ENCODE data around the gene SLC38A11. TPM values are rescaled to one million over a fixed set of nuclear protein-coding genes. Genes with fewer than 3 reads are reported as not detected.

Gene SLC38A11
- total and polyA plus RNA-seq, 2 of the 13 experiments (the other 11 are each of a cell fraction or from before 2014, with no cell fraction given), result 14.0 to 14.3 TPM

DNA sequence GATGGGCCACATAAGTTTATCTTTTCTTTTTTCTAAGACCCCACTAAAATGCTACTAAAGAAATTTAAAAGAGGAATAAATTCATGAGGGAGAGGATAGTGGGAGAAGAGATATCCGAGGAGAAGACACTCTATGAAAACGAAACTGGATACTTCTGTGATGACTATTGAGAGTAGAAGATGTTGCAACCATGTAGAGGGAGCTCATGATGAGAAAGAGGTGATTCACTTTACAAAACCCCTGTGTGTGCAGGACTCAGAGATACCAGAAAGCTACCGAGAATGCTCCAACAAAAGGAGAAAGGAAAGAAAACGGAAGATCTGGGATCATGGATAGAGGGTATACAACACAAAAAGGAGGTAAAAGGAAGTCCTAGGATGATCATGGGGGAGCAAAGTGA lies 34.9 kb downstream of the SLC38A11 start (continued):
- TF ChIP-seq ZNF142 (CRISPR knock-in tag; IDR thresholded peaks at IDR 0.05) (no peak), SOX5 (CRISPR knock-in tag; IDR thresholded peaks at IDR 0.05; ENCODE audit: borderline replicate concordance) (peak; percentile 20; the same call in 1 of the 2 replicates), MYNN (CRISPR knock-in tag; IDR thresholded peaks at IDR 0.05; ENCODE audit: low read depth) (no peak), ZNF143 (CRISPR knock-in tag; IDR thresholded peaks at IDR 0.05) (no peak), ERF (CRISPR knock-in tag; IDR thresholded peaks at IDR 0.05) (no peak), TRIM22 (IDR thresholded peaks at IDR 0.05) (no peak), ZNF282 (IDR thresholded peaks at IDR 0.05; ENCODE audit: partially characterized antibody) (no peak), TAF15 (IDR thresholded peaks at IDR 0.05; ENCODE audit: low read depth, low read length, poor library complexity, severe bottlenecking) (no peak), ZBTB42 (CRISPR knock-in tag; IDR thresholded peaks at IDR 0.05) (no peak), ZNF432 (CRISPR knock-in tag; IDR thresholded peaks at IDR 0.05; ENCODE audit: borderline replicate concordance) (no peak), SUZ12 (IDR thresholded peaks at IDR 0.05; ENCODE audit: low read depth, low read length) (no peak), ZMAT3 (CRISPR knock-in tag; conservative IDR thresholded peaks at IDR 0.05) (no peak), ZNF552 (CRISPR knock-in tag; IDR thresholded peaks at IDR 0.05; ENCODE audit: borderline replicate concordance) (no peak), ATM (IDR thresholded peaks at IDR 0.05; ENCODE audit: borderline replicate concordance) (no peak), HNF4G (IDR thresholded peaks at IDR 0.05; ENCODE audit: borderline replicate concordance, low read depth, low read length) (no peak), HNF4G (CRISPR knock-in tag; IDR thresholded peaks at IDR 0.05; ENCODE audit: borderline replicate concordance, low read depth) (no peak), ADNP (CRISPR knock-in tag; IDR thresholded peaks at IDR 0.05) (no peak)
- TF ChIP-seq, protein P1, sequence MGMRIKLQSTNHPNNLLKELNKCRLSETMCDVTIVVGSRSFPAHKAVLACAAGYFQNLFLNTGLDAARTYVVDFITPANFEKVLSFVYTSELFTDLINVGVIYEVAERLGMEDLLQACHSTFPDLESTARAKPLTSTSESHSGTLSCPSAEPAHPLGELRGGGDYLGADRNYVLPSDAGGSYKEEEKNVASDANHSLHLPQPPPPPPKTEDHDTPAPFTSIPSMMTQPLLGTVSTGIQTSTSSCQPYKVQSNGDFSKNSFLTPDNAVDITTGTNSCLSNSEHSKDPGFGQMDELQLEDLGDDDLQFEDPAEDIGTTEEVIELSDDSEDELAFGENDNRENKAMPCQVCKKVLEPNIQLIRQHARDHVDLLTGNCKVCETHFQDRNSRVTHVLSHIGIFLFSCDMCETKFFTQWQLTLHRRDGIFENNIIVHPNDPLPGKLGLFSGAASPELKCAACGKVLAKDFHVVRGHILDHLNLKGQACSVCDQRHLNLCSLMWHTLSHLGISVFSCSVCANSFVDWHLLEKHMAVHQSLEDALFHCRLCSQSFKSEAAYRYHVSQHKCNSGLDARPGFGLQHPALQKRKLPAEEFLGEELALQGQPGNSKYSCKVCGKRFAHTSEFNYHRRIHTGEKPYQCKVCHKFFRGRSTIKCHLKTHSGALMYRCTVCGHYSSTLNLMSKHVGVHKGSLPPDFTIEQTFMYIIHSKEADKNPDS (CRISPR knock-in tag; IDR thresholded peaks at IDR 0.05), result no peak
- TF ChIP-seq, protein P2, sequence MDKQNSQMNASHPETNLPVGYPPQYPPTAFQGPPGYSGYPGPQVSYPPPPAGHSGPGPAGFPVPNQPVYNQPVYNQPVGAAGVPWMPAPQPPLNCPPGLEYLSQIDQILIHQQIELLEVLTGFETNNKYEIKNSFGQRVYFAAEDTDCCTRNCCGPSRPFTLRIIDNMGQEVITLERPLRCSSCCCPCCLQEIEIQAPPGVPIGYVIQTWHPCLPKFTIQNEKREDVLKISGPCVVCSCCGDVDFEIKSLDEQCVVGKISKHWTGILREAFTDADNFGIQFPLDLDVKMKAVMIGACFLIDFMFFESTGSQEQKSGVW (CRISPR knock-in tag; IDR thresholded peaks at IDR 0.05; ENCODE audit: borderline replicate concordance), result no peak
- TF ChIP-seq, protein P3, sequence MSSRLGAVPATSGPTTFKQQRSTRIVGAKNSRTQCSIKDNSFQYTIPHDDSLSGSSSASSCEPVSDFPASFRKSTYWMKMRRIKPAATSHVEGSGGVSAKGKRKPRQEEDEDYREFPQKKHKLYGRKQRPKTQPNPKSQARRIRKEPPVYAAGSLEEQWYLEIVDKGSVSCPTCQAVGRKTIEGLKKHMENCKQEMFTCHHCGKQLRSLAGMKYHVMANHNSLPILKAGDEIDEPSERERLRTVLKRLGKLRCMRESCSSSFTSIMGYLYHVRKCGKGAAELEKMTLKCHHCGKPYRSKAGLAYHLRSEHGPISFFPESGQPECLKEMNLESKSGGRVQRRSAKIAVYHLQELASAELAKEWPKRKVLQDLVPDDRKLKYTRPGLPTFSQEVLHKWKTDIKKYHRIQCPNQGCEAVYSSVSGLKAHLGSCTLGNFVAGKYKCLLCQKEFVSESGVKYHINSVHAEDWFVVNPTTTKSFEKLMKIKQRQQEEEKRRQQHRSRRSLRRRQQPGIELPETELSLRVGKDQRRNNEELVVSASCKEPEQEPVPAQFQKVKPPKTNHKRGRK (CRISPR knock-in tag; IDR thresholded peaks at IDR 0.05), result no peak

Measured in HepG2 (cell line).